Activated T-cell treated with anti-CD3 and anti-CD28 coated beads, Interleukin-2, amount 50 U/mL, for 4 hours (primary cell): ENCODE results near the gene FAM219A. TPM values are rescaled to one million over a fixed set of nuclear protein-coding genes. Genes with fewer than 3 reads are reported as not detected.
"Not testable (repeated sequence)": the region's sequence is repeated elsewhere in the genome, so short reads cannot be mapped to it uniquely, and the experiment has no call there.

Experiments used
- ATAC-seq, 2 donors: fragments of 200-7000 bp; cut with Tn5 transposase; one replicate each; pipeline ENCODE4 v1.10.0; 2021
- DNase-seq: peaks from one replicate; pipeline ENCODE4 v3.0.0-alpha.2; 2020
- H3K27me3 Mint-ChIP-seq: one replicate; pipeline ENCODE4 v1.8.0; 2021; ENCODE audit warnings: low read depth, mixed read lengths
- H3K36me3 Mint-ChIP-seq: one replicate; pipeline ENCODE4 v1.8.0; 2022; ENCODE audit warnings: mixed read lengths; ENCODE audit not compliant: insufficient read depth
- H3K4me1 Mint-ChIP-seq: one replicate; pipeline ENCODE4 v1.8.0; 2021; ENCODE audit warnings: low read depth, mixed read lengths
- H3K4me3 Mint-ChIP-seq: one replicate; pipeline ENCODE4 v1.8.0; 2021; ENCODE audit warnings: mild to moderate bottlenecking, moderate library complexity, mixed read lengths
- H3K9me3 Mint-ChIP-seq: one replicate; pipeline ENCODE4 v1.8.0; 2021; ENCODE audit warnings: mixed read lengths
- total RNA-seq, 3 donors: library from RNA; stranded (reverse); gene quantifications; one replicate each; pipeline ENCODE4 v1.2.1, GENCODE V29; 2021

Gene FAM219A
- total RNA-seq, 3 donors from 2014 or later = 23.1 to 31.2 (median 26.4) TPM

DNA sequence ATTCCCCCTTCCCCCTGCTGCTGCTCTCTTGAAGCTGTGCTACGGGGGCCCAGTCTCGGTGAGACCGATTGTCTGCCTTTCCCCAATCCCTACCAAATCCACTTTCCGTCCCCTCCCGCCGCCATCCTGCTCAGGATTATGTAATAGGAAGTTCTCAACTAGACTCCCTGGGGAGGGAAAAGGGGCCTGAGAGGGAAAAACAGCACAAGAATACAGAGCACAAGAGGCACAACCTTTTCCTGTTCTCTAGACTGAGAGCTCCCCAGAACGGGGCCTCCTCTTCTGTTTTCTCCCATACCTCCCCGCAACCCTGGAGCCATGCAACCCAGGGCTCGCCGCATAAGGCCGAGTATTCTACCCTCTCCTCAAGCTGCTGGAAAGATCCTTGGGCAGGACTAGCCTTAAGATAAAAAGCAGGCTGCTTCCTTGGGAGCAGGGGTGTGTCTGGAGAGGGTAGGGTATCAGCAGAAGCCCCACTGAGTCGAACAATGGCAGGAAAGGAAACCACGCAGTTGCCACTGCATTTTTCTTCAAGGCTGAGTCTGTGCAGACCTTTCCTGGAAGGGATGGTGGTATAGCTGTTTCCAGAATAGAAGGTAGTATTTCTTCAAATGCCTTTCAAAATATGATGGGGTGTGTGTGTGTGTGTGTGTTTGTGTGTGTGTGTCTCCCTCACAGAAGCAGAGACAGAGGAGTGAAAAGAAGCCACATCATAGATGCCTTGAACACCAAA is 94.6 kb downstream of the FAM219A start:
- H3K36me3 Mint-ChIP-seq = peaks cover 4% of the 10 kb centered on the region
- H3K4me1 Mint-ChIP-seq = peaks cover 13% of the 10 kb centered on the region
- no peak for DNase-seq
- ATAC-seq = peak in 1 of 2 donors; percentile 60
- H3K9me3 Mint-ChIP-seq = no peaks in the 10 kb centered on the region
- no peak overlapping the region for H3K4me3 Mint-ChIP-seq
- H3K27me3 Mint-ChIP-seq = no peaks in the 10 kb centered on the region

DNA sequence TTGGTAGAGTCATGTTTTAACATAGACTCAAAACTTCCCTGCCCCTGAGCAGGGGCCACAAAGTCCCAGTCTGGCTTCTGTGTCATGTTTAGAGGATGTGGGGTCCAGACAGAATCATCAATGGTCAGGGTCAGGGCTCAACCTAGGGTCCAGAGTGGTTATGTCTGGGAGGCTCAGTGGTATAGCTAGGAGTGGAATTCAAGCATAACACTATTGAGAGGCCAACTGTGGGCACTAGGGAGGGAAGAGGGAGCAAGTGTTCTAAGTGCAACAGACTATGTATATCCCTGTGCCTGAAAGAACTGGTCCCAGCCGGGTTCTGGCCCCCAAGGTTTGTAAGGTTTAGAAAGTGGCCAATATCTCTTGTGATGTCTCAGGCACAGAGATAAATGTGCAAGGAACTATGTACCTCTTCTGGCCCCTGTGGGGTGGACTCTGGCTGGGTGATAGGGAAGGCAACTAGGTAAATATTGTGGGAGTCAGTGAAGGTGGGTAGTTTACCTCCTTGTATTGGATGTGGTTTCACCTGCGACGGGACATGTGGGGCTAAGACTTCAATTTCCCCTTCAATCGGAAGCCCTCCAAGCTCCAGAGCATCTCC is 95.7 kb downstream of the FAM219A start:
- no peak for DNase-seq
- Mint-ChIP-seq H3K4me3 (no peak overlapping the region), H3K4me1 (peaks cover 13% of the 10 kb centered on the region), H3K36me3 (peaks cover 4% of the 10 kb centered on the region), H3K27me3 (no peaks in the 10 kb centered on the region), H3K9me3 (peaks cover 5% of the 10 kb centered on the region)
- no peak for ATAC-seq

DNA sequence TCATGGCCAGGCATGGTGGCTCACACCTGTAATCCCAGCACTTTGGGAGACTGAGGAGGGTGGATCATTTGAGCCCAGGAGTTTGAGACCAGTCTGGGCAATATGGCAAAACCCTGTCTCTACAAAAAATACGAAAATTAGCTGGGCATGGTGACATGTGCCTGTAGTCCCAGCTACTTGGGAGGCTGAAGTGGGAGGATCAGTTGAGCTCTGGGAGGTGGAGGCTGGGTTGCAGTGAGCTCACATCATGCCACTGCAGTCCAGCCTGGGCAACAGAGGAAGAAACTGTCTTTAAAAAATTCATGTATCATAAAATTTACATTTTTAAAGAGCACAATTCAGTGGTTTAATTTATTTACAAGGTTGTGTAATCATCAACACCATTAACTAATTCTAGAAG is 105.4 kb downstream of the FAM219A start:
- peaks cover 16% of the 10 kb centered on the region for H3K36me3 Mint-ChIP-seq
- not testable (repeated sequence) for H3K27me3 Mint-ChIP-seq, DNase-seq, H3K4me3 Mint-ChIP-seq, H3K4me1 Mint-ChIP-seq, ATAC-seq
- peaks cover 16% of the 10 kb centered on the region for H3K9me3 Mint-ChIP-seq

DNA sequence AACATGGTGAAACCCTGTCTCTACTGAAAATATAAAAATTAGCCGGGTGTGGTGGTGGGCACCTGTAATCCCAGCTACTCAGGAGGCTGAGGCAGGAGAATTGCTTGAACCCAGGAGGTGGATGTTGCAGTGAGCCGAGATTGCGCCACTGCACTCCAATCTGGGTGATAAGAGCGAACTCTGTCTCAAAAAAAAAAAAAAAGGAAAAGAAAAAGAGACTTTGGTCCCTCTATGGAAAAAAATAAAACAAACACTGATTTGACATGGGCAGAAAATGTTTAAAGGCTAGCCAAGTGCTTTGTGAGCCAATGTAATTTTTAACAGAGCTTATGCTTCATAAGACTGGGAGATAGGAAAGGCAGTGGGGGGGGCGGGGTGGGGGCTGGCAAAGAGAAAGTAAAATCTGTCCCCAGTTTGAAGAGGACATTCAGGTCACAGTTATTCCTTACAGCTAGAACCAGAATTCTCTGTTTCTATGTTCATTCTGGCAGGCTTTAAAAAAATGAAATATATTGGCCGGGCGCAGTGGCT is 106.2 kb downstream of the FAM219A start:
- DNase-seq, H3K27me3 Mint-ChIP-seq, H3K4me3 Mint-ChIP-seq, ATAC-seq, H3K4me1 Mint-ChIP-seq: not testable (repeated sequence)
- Mint-ChIP-seq H3K9me3 (peaks cover 11% of the 10 kb centered on the region), H3K36me3 (peaks cover 17% of the 10 kb centered on the region)

DNA sequence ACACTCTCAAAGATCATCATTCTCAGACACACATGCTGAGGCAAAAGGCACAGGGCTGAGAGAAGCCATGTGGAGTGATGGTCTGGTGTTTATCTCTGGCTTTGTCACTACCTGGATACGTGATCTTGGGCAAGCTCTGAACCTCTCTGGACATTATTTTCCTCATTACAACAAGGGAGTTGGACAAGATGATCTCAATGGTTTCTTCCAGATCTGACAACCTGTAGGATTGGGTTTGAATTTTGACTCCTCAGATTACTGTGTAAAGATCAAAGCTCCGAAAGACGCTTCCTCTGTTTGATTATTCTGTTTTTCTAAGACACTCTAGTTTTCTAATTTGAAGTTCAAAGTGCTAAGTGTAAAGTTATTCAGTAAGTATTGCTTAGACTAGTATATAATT is 109.0 kb downstream of the FAM219A start:
- H3K27me3 Mint-ChIP-seq = no peaks in the 10 kb centered on the region
- ATAC-seq (no peak), DNase-seq (no peak)
- no peaks in the 10 kb centered on the region for H3K4me1 Mint-ChIP-seq
- peaks cover 14% of the 10 kb centered on the region for H3K36me3 Mint-ChIP-seq
- H3K9me3 Mint-ChIP-seq = no peaks in the 10 kb centered on the region
- H3K4me3 Mint-ChIP-seq = no peak overlapping the region

Other genes with a start within 250 kb of the FAM219A start
- 1 to 10 TPM; 2.2 to 2.6 (median 2.5) TPM for gene KIF24, start 129.3 kb downstream of the FAM219A start, total RNA-seq
- 10 to 100 TPM; 23.5 to 27.9 (median 25.9) TPM for gene NUDT2, start 129.0 kb downstream of the FAM219A start, total RNA-seq
- gene MYORG, start 81.7 kb downstream of the FAM219A start, total RNA-seq = 1 to 10 TPM in 1 of 3 donors, under 1 TPM in 2; 0.60 to 1.8 (median 0.87) TPM
- gene DNAI1, start 235 bp upstream of the FAM219A start, total RNA-seq = not detected
- not detected for gene ENHO, start 64.4 kb upstream of the FAM219A start, total RNA-seq
- under 1 TPM in 1 of 3 donors, not detected in 2; 0.18 TPM for gene CNTFR, start 131.2 kb upstream of the FAM219A start, total RNA-seq
- gene RPP25L, start 153.5 kb upstream of the FAM219A start, total RNA-seq = 10 to 100 TPM; 26.6 to 30.2 (median 29.9) TPM
- 10 to 100 TPM; 58.8 to 69.2 (median 64.2) TPM for gene DCTN3, start 161.9 kb upstream of the FAM219A start, total RNA-seq
- gene ARID3C, start 170.5 kb upstream of the FAM219A start, total RNA-seq = not detected
- 100 to 1,000 TPM; 120 to 128 (median 123) TPM for gene SIGMAR1, start 179.2 kb upstream of the FAM219A start, total RNA-seq
- 10 to 100 TPM; 29.8 to 37.7 (median 30.3) TPM for gene GALT, start 188.1 kb upstream of the FAM219A start, total RNA-seq
- gene IL11RA, start 193.6 kb upstream of the FAM219A start, total RNA-seq = 10 to 100 TPM in 1 of 3 donors, 1 to 10 TPM in 2; 7.7 to 10.4 (median 8.8) TPM
- under 1 TPM; 0.24 to 0.43 (median 0.26) TPM for gene CCL27, start 204.1 kb upstream of the FAM219A start, total RNA-seq
- gene CCL19, start 232.7 kb upstream of the FAM219A start, total RNA-seq = 1 to 10 TPM in 2 of 3 donors, under 1 TPM in 1; 0.82 to 1.1 (median 1.0) TPM